Naive thymus-derived CD4-positive, alpha-beta T cell (primary cell): Measurements from ENCODE around the gene OR6V1. TPM values are rescaled to one million over a fixed set of nuclear protein-coding genes. Genes with fewer than 3 reads are reported as not detected.
"Not testable (repeated sequence)": the region's sequence is repeated elsewhere in the genome, so short reads cannot be mapped to it uniquely, and the experiment has no call there.

Experiments used
- ATAC-seq: fragments of 150-1000 bp; cut with Tn5 transposase; 2 replicates; pipeline ENCODE4 v1.10.0; 2021; ENCODE audit warnings: mild to moderate bottlenecking, moderate library complexity
- CTCF ChIA-PET: fragments of 350-600 bp; sonication (Branson Sonifier 250); formaldehyde crosslinking; loops from one replicate; lab custom pipeline; 2021; ENCODE audit warnings: antibody characterized with exemption; lab: Charles Lee
- POLR2A ChIA-PET: fragments of 350-600 bp; sonication (Branson Sonifier 250); formaldehyde crosslinking; loops from one replicate; lab custom pipeline; 2021; ENCODE audit warnings: antibody characterized with exemption, inconsistent platforms; lab: Charles Lee
- DNase-seq, 9 donors: peaks; one replicate each; pipeline versions ENCODE4 v3.0.0 to v3.0.0-alpha.2; 2020 to 2022; ENCODE audit warnings: mixed read lengths in 1 of 9
- H3K27ac ChIP-seq: one replicate; pipeline ENCODE4 v1.7.0; 2013; ENCODE audit warnings: mild to moderate bottlenecking, low read depth, low read length, moderate library complexity
- H3K27me3 ChIP-seq, 2 donors: one replicate each; pipeline ENCODE4 v1.7.0; 2013; ENCODE audit warnings: low read length in 2 of 2, mild to moderate bottlenecking in 2 of 2, moderate library complexity in 2 of 2; ENCODE audit not compliant: control insufficient read depth in 2 of 2, insufficient read depth in 2 of 2
- H3K36me3 ChIP-seq, 3 experiments: 1 replicate in 2 of 3; 2 replicates in 1 of 3; pipeline ENCODE4 v1.7.0; 2013; ENCODE audit warnings: low read length in 3 of 3, mild to moderate bottlenecking in 3 of 3, moderate library complexity in 1 of 3; ENCODE audit not compliant: insufficient read depth in 3 of 3, control insufficient read depth in 2 of 3
- H3K4me1 ChIP-seq, 2 donors: one replicate each; pipeline ENCODE4 v1.7.0; 2013; ENCODE audit warnings: low read length in 2 of 2, mild to moderate bottlenecking in 2 of 2, moderate library complexity in 1 of 2; ENCODE audit not compliant: control insufficient read depth in 2 of 2, insufficient read depth in 2 of 2
- H3K4me3 ChIP-seq: 2 replicates; pipeline ENCODE4 v1.7.0; 2013; ENCODE audit warnings: mild to moderate bottlenecking, low read length
- H3K9me3 ChIP-seq, 3 experiments: 1 replicate in 2 of 3; 2 replicates in 1 of 3; pipeline ENCODE4 v1.7.0; 2013; ENCODE audit warnings: low read length in 3 of 3; ENCODE audit not compliant: control insufficient read depth in 2 of 3
- H3K27ac Mint-ChIP-seq, 9 donors: one replicate each; pipeline ENCODE4 v1.8.0; 2020 to 2022; ENCODE audit warnings: mixed read lengths in 9 of 9, mild to moderate bottlenecking in 8 of 9, moderate library complexity in 5 of 9, inconsistent platforms in 2 of 9
- H3K27me3 Mint-ChIP-seq, 5 donors: one replicate each; pipeline ENCODE4 v1.8.0; 2021 to 2022; ENCODE audit warnings: mixed read lengths in 5 of 5, mild to moderate bottlenecking in 1 of 5
- H3K36me3 Mint-ChIP-seq, 5 donors: one replicate each; pipeline ENCODE4 v1.8.0; 2020 to 2022; ENCODE audit warnings: mixed read lengths in 5 of 5, mild to moderate bottlenecking in 3 of 5, inconsistent platforms in 1 of 5
- H3K4me1 Mint-ChIP-seq, 7 donors: one replicate each; pipeline ENCODE4 v1.8.0; 2020 to 2022; ENCODE audit warnings: mixed read lengths in 7 of 7, mild to moderate bottlenecking in 3 of 7, inconsistent platforms in 1 of 7
- H3K4me3 Mint-ChIP-seq, 10 donors: one replicate each; pipeline ENCODE4 v1.8.0; 2020 to 2022; ENCODE audit warnings: mild to moderate bottlenecking in 10 of 10, mixed read lengths in 10 of 10, moderate library complexity in 6 of 10, inconsistent platforms in 2 of 10
- H3K9me3 Mint-ChIP-seq, 11 donors: one replicate each; pipeline ENCODE4 v1.8.0; 2020 to 2022; ENCODE audit warnings: mixed read lengths in 11 of 11, mild to moderate bottlenecking in 4 of 11, inconsistent platforms in 1 of 11, moderate library complexity in 1 of 11
- intact Hi-C, 2 donors: fragments of 100-400 bp; cut with micrococcal nuclease; formaldehyde crosslinking; loops; one replicate each; pipeline ENCODE4 v1.15.1; 2023
- polyA plus RNA-seq, 2 donors: library from polyadenylated mRNA; unstranded; fragments of 300-500 nt; fragmentation: Illumina TruSeq; gene quantifications; one replicate each; pipeline ENCODE4 v1.2.3, GENCODE V29; 2021
- total RNA-seq, 6 experiments: library from RNA in 5 of 6; stranded (reverse) in 5 of 6; gene quantifications; 1 replicate in 5 of 6; 2 replicates in 1 of 6; pipeline ENCODE4 v1.2.3 and lab custom pipeline; 2021 to 2026

Gene OR6V1
- total and polyA plus RNA-seq, 7 experiments from 2014 or later, result not detected

GRCh38 chr7:143096146-143096545, 44.0 kb downstream of the OR6V1 start:
- no peak overlapping the region for H3K4me3 ChIP-seq
- ATAC-seq (no peak), DNase-seq (no peak)
- H3K9me3 ChIP-seq, result peaks cover 0 to 6% (median 3%) of the 10 kb centered on the region in 3 experiments
- H3K27me3 Mint-ChIP-seq, result peaks cover 0 to 3% (median under 1%) of the 10 kb centered on the region in 5 donors
- H3K4me1 ChIP-seq, result no peaks in the 10 kb centered on the region
- intact Hi-C loops, result no loop called here
- H3K27ac ChIP-seq, result no peak overlapping the region
- ChIA-PET POLR2A (no interaction called here), CTCF (no interaction called here)
- no peak overlapping the region for H3K4me3 Mint-ChIP-seq
- H3K27me3 ChIP-seq, result no peaks in the 10 kb centered on the region
- no peaks in the 10 kb centered on the region for H3K4me1 Mint-ChIP-seq
- no peaks in the 10 kb centered on the region for H3K36me3 ChIP-seq
- H3K9me3 Mint-ChIP-seq, result peaks cover 3 to 40% (median 22%) of the 10 kb centered on the region in 11 donors
- peaks cover 0 to 12% (median 0%) of the 10 kb centered on the region in 5 donors for H3K36me3 Mint-ChIP-seq
- no peak overlapping the region for H3K27ac Mint-ChIP-seq

DNA sequence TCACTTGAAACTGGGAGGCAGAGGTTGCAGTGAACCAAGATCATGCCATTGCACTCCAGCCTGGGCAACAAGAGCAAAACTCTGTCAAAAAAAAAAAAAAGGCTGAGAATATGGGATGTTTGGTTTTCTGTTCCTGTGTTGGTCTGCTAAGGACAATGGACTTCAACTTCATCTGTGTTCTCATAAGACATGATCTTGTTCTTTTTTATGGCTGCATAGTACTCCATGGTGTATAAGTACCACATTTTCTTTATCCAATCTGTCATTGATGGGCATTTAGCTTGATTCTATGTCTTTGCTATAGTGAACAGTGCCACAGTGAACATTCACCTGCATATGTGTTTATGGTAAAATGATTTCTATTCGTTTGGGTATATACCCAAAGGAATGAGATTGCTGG, 47.4 kb downstream of the OR6V1 start:
- CTCF ChIA-PET, ATAC-seq: not testable (repeated sequence)
- H3K9me3 Mint-ChIP-seq, result peaks cover 3 to 40% (median 23%) of the 10 kb centered on the region in 11 donors

More for the DNA sequence above, 47.4 kb downstream of the OR6V1 start:
- H3K9me3 ChIP-seq, POLR2A ChIA-PET, intact Hi-C loops, H3K27ac ChIP-seq, H3K4me3 Mint-ChIP-seq, H3K27ac Mint-ChIP-seq, H3K4me3 ChIP-seq, H3K4me1 Mint-ChIP-seq, H3K27me3 Mint-ChIP-seq, H3K36me3 ChIP-seq, H3K27me3 ChIP-seq, DNase-seq, H3K4me1 ChIP-seq: not testable (repeated sequence)
- peaks cover 0 to 12% (median 0%) of the 10 kb centered on the region in 5 donors for H3K36me3 Mint-ChIP-seq

Other genes with a start within 250 kb of the OR6V1 start
- gene EPHB6, start 197.3 kb upstream of the OR6V1 start, total RNA-seq, result 100 to 1,000 TPM in 2 of 5 experiments, 10 to 100 TPM in 2, 1 to 10 TPM in 1; 9.8 to 110 (median 78.8) TPM
- gene EPHB6, start 197.3 kb upstream of the OR6V1 start, polyA plus RNA-seq, result 10 to 100 TPM; 36.9 to 55.6 TPM
- under 1 TPM in 1 of 5 experiments, not detected in 4; 0.05 TPM for gene TRPV6, start 166.6 kb upstream of the OR6V1 start, total RNA-seq
- gene TRPV6, start 166.6 kb upstream of the OR6V1 start, polyA plus RNA-seq, result not detected
- gene TRPV5, start 118.6 kb upstream of the OR6V1 start, total RNA-seq, result not detected
- gene TRPV5, start 118.6 kb upstream of the OR6V1 start, polyA plus RNA-seq, result not detected
- gene LLCFC1, start 112.9 kb upstream of the OR6V1 start, total RNA-seq, result under 1 TPM in 1 of 5 experiments, not detected in 4; 0.76 TPM
- not detected for gene LLCFC1, start 112.9 kb upstream of the OR6V1 start, polyA plus RNA-seq
- 1 to 10 TPM in 1 of 5 experiments, under 1 TPM in 3, not detected in 1; 0.11 to 1.5 (median 0.33) TPM for gene KEL, start 90.0 kb upstream of the OR6V1 start, total RNA-seq
- under 1 TPM in 1 of 2 donors, not detected in 1; 0.21 TPM for gene KEL, start 90.0 kb upstream of the OR6V1 start, polyA plus RNA-seq
- gene OR9A2, start 25.2 kb upstream of the OR6V1 start, total RNA-seq, result not detected
- not detected for gene OR9A2, start 25.2 kb upstream of the OR6V1 start, polyA plus RNA-seq
- gene PIP, start 79.7 kb downstream of the OR6V1 start, total RNA-seq, result not detected
- not detected for gene PIP, start 79.7 kb downstream of the OR6V1 start, polyA plus RNA-seq
- gene TAS2R39, start 131.1 kb downstream of the OR6V1 start, total RNA-seq, result not detected
- not detected for gene TAS2R39, start 131.1 kb downstream of the OR6V1 start, polyA plus RNA-seq
- gene TAS2R40, start 169.7 kb downstream of the OR6V1 start, total RNA-seq, result not detected
- not detected for gene TAS2R40, start 169.7 kb downstream of the OR6V1 start, polyA plus RNA-seq
- 100 to 1,000 TPM; 253 to 385 (median 311) TPM for gene GSTK1, start 211.1 kb downstream of the OR6V1 start, total RNA-seq
- 100 to 1,000 TPM; 398 to 470 TPM for gene GSTK1, start 211.1 kb downstream of the OR6V1 start, polyA plus RNA-seq
- gene TMEM139, start 232.6 kb downstream of the OR6V1 start, total RNA-seq, result under 1 TPM in 4 of 5 experiments, not detected in 1; 0.32 to 0.62 (median 0.51) TPM
- gene TMEM139, start 232.6 kb downstream of the OR6V1 start, polyA plus RNA-seq, result under 1 TPM; 0.46 TPM
- 10 to 100 TPM; 29.6 to 97.7 (median 69.1) TPM for gene CASP2, start 236.0 kb downstream of the OR6V1 start, total RNA-seq
- gene CASP2, start 236.0 kb downstream of the OR6V1 start, polyA plus RNA-seq, result 10 to 100 TPM; 14.4 to 24.4 TPM